ENCODE data around the gene TRABD2A.

DNA sequence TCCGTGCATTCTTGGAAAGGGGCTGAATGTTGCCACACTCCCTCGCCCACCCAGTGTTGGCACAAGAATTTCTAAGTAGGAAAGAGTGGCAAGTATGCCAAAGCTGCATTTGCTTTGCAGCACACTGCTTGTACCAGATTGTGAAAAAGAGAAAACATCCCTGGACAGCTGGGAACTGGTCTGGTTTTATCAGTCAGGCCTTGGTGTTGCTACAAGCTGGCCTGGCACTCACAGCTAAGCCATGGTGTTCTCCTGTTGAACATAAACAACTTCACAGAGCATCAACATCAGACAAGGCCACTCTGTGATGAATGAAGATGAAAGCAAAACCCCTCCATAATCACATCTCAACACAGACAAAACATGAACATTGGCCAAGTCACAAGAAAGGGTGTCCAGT, 4.2 kb upstream of the TRABD2A start:
- TF ChIP-seq, protein P1, sequence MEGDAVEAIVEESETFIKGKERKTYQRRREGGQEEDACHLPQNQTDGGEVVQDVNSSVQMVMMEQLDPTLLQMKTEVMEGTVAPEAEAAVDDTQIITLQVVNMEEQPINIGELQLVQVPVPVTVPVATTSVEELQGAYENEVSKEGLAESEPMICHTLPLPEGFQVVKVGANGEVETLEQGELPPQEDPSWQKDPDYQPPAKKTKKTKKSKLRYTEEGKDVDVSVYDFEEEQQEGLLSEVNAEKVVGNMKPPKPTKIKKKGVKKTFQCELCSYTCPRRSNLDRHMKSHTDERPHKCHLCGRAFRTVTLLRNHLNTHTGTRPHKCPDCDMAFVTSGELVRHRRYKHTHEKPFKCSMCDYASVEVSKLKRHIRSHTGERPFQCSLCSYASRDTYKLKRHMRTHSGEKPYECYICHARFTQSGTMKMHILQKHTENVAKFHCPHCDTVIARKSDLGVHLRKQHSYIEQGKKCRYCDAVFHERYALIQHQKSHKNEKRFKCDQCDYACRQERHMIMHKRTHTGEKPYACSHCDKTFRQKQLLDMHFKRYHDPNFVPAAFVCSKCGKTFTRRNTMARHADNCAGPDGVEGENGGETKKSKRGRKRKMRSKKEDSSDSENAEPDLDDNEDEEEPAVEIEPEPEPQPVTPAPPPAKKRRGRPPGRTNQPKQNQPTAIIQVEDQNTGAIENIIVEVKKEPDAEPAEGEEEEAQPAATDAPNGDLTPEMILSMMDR (conservative IDR thresholded peaks at IDR 0.05 in 1 of 2, IDR thresholded peaks at IDR 0.05 in 1 of 2; ENCODE audit: low read depth in 1 of 2, low read length in 2 of 2), result no peak
- no peak for TF ChIP-seq EZH2 (IDR thresholded peaks at IDR 0.05; ENCODE audit: low read length, missing control alignments)
